NK-92 (cell line): Measurements from ENCODE around the gene PRR7.
"Not testable (repeated sequence)": the region's sequence is repeated elsewhere in the genome, so short reads cannot be mapped to it uniquely, and the experiment has no call there.

Experiments used
- DNase-seq: peaks from one replicate; lab custom pipeline; 2025; ENCODE audit not compliant: unreplicated experiment; lab: John Stamatoyannopoulos, UW

The PRR7 gene, protein sequence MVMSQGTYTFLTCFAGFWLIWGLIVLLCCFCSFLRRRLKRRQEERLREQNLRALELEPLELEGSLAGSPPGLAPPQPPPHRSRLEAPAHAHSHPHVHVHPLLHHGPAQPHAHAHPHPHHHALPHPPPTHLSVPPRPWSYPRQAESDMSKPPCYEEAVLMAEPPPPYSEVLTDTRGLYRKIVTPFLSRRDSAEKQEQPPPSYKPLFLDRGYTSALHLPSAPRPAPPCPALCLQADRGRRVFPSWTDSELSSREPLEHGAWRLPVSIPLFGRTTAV

DNA sequence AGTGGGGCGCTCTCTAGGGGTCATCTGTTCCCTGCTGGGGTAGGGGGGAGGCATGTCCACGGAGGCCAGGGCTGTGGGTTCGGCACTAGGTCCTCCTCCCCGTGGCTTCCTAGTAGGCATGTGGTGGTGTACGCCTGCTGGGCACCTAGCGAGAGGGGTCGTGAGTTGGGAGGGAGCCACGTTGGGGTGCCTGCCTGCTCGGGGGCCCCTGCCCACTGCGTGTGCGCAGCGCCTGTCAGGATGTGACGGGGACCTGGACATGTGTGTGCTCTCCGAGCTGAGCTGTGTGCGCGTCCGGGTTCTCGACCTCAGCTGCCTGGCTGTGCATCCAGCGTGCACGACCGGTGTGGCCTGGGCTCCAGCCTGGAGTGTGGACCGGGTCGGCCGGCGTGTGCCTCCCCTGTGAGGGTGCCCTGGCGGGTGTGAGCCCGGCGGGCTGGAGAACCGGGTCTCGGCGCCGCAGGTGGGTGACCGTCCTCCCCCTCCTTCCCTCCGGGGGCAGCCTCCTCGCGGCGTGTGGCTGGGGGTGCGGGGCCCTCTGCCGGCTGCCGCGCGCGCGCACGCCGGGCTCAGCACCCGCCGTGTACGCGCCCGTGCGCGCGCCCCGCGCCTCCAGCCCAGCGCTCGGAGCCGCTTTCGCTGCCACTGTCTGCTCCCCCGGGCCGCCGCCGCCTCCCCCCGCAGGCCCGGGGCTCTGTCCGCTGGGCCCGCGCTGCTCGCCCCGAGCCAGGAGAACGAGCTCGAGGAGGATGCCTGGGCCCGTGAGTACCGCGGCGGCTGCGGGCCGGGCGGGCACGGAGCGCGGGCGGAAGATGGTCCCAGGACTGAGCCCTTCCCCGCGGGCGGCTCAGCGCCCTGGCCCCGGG, at the start of gene PRR7:
TSS of gene PRR7 (plus strand) at position 615 of the 866 bp plus-strand sequence. CDS start 8,254 bp downstream, outside the sequence.
- no peak for DNase-seq

DNA sequence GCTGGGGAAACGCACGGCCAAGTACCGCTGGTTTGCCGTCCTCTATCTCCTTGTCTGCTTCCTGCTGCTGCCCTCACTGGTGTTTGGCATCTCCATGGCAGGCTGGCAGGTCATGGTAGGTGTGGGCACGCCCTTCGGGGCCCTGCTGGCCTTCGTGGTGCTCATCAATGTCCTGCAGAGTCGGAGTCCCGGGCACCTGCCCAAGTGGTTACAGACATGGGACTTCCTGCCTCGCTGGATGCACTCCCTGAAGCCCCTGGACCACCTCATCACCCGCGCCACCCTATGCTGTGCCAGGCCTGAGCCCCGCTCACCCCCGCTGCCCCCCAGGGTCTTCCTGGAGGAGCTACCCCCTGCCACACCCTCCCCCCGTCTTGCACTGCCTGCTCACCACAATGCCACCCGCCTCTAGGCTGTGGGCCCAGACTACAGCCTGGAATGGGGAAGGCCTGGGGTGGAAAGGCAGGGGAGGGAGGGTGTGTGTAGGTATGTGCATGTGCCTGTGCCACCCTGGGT, 48.7 kb upstream of the PRR7 start:
- no peak for DNase-seq

DNA sequence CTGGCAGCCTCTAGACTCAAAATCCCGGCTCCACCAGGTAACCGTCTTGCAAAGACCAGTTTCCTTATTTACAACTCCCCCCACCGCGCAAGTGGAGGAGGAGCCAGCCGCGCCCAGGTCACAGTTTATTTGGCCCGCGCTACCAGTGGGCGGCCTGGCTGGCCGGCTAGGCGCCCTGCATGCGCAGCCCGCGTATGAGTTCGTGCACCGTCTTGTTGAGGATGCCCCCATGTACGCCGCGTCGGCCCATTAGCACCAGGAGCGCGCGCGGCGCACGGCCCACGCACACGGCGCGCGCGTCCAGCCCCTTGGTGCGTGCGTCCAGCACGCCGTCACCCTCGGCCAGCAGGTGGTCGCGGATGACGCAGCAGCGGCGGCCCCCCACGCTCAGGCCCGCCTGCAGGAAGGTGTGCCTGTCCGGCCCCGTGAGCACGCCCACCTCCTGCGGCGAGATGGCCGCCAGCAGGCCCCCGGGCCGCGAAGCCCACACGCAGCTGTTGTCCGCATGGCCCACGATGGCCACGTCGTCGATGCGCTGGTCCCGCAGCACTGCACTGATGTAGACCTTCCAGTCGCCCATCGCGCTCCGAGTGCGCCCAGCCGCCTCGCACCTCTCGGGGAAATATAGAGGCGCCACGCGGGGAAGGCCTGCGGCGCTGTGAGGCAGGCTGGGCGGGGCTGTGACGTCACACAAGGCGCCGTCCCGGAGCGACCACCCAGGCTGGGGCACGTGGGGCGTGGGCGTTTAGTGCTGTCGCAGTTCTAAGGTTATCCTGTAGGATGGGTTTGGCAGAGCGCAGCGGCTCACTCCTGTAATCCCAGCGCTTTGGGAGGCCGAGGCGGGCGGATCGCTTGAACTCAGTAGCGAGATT, 46.4 kb upstream of the PRR7 start, which contains the start of gene PFN3:
TSS of gene PFN3 (minus strand) at position 665 of the 872 bp plus-strand sequence. CDS start at position 580, 85 bp downstream.
- no peak for DNase-seq

DNA sequence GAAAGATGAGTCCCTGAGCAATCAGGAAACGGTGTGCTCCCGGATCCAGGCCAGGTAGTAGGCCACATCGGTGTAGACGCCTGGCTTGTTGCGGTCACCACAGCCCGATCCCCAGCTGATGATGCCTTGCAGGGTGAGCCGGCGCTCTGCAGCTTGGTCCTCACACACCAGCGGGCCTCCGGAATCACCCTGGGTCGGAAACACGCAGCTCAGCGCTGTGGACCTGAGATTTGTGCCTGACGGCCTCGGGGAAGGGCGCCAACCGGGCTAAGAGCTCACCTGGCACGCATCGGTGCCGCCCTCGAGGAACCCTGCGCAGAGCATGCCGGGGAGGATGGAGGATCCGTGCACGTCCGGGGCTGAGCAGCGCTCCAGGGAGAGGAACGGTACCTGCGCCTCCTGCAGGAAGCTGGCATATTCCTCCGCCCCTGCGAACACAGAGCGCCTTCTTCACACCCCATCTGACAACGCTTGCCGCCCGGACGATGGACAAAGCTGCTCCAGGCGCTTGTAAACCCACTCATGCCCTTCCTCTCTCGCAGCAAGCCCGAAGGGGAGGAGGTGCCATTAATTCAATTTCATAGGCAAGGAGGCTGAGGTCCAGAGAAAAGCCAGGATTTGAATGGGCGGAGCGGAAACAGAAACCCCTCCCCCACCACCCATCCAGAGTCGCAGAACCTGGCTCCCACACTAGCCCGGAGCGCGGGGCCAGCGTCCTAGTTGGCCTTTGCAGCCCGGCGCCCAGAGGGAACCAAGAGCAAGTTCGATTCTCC, 44.2 kb upstream of the PRR7 start:
- no peak for DNase-seq

DNA sequence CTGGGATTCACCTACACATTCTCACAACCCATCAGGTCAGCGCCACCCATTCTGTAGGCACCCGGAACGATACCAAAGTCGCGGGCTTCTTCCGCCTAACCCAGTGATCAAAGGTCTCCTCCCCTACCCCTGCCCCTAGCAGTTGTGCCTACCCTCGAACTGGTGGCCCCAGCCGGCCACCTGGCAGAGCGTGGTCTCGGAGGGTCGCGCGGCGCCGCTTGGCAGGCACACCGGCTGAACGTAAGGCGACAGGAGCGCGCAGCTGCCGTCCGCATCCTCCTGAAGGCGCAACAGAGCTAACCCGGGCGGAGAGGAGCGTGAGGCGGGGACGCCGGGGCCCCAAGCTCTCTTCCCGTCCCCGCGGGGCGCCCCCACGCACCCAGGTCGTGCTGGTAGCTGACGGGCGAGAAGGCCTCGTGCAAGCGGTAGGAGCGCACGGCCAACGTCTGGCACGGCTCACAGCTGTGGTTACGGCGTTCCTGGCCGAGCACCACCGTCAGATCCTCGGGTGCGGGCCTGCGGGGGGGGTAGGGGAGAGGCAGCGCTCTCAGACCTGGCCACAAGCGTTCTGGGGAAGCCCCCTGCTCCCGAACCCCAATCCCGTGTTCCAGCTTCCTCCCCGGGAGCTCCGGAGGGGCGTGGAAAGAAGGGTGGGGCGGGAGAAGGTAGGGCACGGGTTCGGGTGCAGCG, 43.4 kb upstream of the PRR7 start:
- no peak for DNase-seq

DNA sequence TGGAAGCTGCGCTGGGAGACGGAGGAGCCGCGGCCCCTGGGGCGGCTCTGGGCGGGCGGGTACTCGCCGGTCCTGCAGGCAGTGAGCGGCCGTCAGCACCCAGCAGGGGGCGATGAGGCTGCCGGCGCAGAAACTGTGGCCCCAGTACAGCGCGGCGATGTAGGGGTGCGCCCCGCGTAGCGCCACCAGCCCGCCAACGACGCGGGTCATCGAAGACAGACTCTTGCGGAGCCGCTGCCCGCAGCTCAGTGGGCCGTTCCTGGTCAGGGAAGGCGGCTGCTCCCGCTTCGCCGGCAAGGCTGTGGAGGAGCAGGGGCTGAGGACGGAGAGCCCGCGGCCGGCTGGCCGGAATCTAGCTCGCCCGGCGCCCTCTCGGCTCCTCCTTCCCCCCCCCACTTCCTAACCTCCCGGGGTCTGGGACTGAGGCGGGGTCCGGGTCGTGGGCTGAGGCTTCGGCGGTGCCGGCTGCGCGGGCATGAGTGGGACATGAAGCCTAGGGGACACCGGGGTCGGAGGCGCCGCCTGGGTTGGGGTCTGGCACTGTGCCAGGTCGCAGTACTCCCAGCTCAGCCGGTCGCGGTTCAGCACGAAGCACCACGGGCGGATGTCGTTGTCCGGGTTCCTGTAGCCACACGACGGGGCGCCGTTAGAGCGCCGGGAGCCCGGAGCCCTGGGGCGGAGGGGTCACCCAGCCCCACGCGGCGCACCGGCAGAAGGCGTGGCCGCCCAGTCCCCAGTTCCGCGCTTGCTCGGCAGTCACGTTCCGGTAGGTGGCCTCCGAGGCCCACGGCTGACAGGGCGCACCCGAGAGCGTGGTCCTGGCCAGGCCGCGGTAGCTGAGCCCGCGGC, 42.6 kb upstream of the PRR7 start:
- DNase-seq, result no peak

DNA sequence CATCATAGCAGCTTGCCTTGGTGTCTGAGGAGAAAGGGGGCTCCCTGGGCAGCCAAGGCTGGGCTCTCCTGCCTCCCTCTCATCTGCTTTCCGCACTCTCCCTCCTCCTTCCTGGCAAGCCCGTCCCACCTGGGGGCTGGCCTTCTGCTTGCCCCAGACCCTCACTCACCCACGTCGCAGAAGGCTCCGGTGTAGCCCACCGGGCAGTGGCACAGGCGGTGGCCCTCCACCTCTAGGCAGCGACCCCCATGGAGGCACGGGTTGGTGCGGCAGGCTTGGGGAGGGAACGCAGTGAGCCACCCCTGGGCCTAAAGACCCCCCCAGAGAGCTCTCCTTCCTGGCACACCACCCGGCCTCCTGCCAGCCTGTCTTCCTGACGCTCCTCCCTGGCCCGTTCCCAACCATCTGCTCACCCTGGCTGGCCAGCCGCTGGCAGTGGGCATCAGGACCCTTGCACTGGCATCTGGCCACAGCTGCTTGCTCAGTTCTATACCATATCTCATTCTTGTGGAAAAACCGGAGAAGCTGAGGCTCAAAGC, 41.9 kb upstream of the PRR7 start:
- DNase-seq, result no peak

DNA sequence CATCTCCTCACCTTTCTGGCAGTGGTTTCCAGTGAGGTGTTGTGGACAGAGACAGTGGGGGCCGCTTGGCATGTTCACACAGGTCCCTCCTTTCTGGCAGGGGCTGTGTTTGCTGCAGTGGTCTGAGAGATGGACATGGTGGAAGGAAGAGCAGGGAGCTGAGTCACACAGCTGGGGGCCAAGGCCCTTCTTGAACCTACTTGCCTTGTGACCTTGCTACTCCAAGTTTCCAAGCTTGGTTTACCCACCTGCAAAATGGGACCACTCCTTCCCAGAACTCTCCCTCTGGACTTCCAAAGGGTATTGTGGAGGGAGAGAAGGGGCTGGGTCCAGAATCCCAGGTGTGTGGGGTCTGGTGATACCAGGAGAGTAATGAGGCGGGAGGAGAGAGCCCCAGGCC, 41.3 kb upstream of the PRR7 start:
- DNase-seq, result no peak

DNA sequence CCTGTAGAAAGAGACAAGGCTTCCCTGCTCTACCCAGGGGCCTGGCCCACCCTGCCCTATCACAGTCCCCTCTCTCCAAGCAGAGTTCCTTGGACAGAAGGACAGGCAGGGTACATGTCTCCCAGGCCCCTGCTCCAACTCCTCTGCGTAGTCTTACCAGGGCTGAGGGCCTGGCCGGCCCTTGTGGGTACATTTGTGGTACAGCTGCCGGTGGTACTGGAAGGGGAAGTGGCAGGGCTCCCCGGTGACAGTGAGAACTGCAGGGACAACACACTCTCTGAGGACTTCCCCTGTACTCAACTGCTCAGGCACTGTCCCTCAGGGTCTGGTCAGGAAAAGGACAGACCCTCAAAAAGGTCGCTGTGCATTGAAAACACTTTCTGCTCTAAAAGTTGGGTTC, 40.8 kb upstream of the PRR7 start:
- DNase-seq, result no peak

DNA sequence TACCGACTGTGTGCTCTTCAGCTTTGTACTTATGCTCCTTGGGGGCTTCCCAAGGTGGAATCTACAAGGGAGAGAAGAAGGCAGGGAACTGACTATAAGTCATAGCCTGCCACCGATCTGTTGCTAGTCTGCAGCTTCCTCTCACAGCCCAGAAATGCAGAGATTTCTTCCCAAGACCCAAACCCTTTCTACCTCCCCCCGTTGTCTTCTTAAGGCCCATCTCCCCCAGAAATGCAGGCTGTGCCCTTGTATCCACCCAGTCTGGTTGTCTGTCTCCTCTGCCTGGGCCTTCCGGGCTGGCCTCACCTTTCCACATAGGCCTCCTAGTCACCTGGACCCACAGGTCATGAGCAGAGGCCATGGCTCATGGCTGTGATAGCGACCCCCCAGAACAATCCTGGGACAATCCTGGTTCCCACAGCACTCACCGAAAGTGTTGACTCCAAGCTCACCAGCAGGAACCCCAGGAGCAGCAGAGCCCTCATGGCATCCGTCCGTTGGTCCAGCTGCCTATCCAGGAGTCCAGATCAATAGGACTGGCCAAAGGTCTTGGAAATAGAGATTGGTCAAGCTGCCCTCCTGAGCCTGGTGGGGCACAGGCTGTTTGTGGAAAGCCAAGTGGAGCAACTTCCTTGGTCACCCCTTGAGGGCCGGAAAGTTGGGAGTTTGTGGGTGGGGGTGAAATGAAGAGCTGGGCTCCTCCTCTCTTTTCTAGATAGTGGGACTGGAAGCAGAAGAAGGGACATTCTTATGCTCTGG, 37.4 kb upstream of the PRR7 start, which contains the start of gene F12:
TSS of gene F12 (minus strand) at position 522 of the 759 bp plus-strand sequence. CDS start at position 485, 37 bp downstream.
- DNase-seq, result no peak

DNA sequence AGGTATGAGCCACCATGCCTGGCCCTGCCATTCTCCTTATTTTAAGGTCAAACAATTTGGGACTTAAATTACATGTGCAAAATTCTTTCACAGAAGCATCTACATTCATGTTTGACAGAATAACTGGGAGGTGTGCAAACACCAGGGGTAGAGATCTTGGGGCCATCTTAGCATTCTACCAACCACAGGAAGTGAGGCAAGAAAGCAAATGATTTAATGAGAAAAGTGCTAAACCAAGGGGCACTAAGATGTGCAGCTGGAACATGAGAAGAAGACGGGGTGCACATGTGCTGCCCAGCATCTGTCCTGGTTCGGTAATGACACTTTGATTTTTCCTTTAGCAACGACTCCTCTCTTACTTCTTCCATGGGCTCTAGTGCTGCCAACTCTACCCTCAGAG, 36.0 kb upstream of the PRR7 start:
- no peak for DNase-seq

DNA sequence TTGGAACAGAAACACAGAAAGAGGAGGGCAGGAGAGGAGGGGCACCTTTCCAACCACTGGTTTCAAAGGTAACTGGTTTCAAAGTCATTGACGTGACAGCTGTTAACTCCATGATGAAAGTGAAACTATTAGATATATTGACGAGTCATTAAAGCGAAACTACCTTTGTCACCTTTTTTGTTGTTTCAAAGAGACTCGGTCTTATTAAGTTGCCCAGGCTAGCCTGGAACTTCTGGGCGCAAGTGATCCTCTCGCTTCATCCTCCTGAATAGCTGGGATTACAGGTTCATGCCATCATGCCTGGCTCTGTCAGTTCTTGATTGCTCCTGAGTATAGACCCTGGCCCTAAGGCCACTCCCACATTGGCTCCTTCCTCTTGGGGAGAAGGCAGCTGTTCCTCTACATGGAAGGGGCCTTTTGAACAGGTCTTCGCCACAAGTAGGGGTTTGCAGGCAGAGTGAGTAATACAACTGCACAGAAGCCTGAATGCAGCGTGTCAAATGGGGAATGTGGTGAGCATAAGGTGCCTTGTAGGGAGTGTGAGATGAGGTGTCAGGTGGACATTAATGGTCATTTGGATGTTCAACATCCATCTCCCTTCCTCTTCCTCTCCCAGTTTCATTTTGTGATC, 33.9 kb upstream of the PRR7 start:
- DNase-seq, result no peak

DNA sequence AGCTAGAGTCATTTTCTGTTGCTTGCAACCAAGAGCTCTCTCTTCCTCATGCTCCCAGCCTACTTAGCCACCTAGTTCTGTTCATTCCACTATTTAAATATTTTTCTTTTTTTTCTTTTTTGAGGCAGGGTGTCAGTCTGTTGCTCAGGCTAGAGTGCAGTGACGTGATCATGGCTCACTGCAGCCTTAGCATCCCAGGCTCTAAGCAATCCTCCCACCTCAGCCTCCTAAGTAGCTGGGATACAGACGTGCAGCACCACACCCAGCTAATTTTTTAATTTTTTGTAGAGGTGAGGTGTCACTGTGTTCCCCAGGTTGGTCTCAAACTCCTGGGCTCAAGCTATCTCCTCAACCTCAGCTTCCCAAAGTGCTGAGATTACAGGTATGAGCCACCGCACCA, 32.1 kb upstream of the PRR7 start:
- no peak for DNase-seq

DNA sequence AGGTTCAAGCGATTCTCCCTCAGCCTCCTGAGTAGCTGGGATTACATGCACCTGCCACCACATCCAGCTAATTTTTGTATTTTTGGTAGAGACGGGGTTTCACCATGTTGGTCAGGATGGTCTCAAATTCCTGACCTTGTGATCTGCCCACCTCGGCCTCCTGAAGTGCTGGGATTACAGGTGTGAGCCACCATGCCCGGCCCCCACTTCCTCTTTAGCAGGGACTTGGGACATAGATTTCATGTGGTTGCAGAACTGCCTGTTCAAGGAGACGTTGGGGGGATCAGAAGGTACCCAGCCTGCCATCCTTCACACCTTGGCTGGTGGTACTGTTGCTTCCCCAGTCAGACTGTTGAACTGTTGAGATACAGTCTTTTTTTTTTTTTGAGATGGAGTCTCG, 29.5 kb upstream of the PRR7 start:
- not testable (repeated sequence) for DNase-seq

DNA sequence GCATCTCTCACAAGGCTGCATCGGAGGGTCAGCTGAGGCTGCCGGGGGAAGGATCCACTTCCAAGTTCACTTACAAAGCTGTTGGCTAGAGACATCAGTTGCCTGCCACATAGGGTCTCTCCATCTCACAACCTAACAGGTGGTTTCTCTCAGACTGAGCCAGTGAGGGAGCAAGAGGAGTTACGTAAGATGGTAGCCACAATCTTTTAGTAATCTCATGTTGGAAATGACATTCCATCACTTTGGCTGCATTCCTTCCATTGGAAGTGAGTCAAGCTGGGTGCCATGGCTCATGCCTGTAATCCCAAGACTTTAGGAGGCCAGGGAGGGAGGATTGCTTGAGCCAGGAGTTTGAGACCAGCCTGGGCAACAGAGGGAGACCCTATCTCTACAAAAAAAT, 27.6 kb upstream of the PRR7 start:
- no peak for DNase-seq

DNA sequence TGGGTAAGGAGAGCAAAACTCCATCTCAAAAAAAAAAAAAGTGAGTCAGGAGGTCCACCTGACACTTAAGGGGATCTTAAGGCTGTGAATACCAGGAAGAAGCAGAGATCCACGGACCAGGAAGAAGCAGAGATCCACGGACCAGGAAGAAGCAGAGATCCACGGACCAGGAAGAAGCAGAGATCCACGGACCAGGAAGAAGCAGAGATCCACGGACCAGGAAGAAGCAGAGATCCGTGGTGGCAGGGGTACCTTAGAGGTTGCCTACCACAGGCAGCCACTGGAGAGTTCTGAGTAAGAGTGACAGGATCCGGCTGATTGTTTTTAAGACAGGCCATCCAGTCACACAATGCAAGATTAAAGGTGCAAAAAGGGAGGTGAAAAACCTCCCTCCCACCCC, 26.1 kb upstream of the PRR7 start:
- not testable (repeated sequence) for DNase-seq
